Right renal cortex interstitium (tissue), 3 donors: ENCODE measurements around the gene KCTD11. TPM values are rescaled to one million over a fixed set of nuclear protein-coding genes. Genes with fewer than 3 reads are reported as not detected.

ENCODE experiments used
- DNase-seq, 3 donors: peaks; one replicate each; pipeline ENCODE4 v3.0.0-alpha.2; 2013; ENCODE audit warnings: low read depth in 3 of 3, low spot score in 2 of 3
- polyA plus RNA-seq, 3 donors: library from polyadenylated mRNA; unstranded; fragments of 120-200 nt; gene quantifications; one replicate each; pipeline ENCODE4 v1.2.1, GENCODE V29; 2013; ENCODE audit not compliant: insufficient read length in 3 of 3

The KCTD11 gene
- polyA plus RNA-seq, 3 donors: 11.7 to 12.7 (median 11.7) TPM

DNA sequence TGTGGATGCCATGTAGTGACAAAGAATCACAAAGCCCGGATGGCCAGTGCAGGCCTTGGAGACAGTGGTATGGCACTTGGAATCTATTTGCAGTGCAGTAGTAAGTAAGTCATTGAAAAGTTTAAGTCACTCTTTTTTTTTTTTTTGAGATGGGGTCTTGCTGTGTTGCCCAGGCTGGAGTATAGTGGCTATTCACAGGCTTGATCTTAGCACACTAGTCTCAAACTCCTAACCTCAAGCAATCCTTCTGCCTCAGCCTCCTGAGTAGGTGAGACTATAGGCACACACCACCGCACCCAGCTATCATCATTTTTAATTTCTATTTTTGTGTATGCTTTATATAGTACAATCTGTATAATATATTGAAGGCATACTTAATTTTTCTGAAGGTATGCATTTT, 46.6 kb downstream of the KCTD11 start:
- DNase-seq: no peak

DNA sequence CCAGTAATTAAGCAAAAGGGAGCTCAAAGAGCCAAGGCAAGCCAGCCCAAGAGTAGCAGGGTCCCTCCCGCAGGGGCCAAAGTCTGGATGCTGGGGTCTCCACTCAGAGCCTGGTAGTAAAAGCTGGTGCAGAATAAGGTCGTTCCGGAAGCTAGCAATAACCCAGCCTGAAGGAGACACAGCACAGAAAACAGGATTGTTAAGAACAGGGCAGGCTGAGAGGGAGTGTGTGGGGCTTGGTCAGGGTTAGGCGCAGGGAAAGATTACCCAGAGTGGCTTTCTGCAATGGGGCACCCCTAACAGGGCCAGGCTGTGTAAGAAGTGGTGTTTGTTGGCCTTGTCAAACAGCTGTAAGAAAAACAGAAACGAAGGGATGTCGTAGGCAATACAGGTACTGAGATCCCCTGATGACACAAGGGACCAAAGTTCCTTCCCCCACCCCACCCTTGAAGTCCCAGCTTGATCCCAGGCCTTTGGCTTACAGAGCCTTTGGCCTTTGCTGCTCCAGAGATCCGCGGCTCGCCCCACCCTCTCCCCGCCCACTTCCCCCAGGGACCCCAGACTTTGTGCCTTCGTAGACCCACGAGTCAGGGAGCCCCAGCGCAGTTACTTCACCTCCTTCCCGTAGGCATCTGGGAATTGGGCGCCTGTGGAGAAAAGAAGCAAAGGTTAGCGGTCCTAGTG, 51.2 kb downstream of the KCTD11 start:
- peak in 1 of 3 donors; percentile 32 for DNase-seq

DNA sequence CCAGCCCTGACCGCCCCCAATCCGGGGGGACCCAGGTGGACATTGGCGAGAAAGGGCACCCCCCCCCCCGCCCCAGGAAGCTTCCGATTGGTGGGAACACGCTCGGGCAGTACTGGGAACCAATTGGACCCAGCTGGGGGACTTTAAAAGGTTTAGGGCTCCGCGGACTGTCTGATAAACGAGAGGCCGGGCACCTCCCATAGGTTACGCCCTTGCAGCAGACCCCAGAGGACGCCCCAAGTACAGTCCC, 51.7 kb downstream of the KCTD11 start:
- DNase-seq: peak in 1 of 3 donors; percentile 61

DNA sequence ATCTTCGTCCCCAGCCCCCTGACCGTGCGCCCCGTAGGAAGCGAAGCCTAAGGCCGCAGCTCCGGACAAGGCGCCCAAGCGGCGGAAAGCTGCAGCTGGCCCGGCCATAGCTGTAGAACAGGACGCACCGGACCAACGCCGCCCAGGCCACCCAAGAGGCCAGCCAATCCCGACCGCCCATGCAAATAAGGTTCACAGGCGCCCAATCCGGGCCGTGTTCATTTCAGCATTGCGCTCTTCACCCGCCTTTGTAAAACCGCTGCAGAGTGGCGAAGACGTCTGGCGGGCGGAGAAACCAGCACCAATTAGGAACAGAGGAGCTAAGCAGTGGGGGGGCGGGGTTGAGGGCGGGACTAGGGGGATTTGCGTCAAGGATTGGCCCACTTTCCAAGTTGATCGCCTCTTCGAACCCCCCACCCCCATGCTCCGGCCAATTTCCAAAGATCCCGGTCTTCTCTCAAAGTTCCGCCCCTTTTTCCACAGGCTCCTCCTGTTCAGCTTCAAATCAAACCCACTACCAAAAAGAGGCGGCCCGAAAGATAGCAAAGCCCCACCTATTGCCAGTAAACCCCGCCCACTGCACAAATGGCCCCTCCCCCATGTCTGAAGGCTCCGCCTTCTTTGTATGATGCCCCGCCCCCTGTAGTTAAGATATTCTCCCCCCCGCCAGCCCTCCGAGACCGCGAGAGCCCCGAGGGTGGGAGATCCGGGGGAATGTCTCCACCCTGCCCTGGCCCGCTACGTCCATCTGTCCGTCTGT, 52.2 kb downstream of the KCTD11 start, which contains the start of gene TMEM256:
TSS of gene TMEM256 (minus strand) at position 121 of the 760 bp plus-strand sequence. CDS start at position 108, 13 bp downstream.
- DNase-seq: peak; percentile 95 to 99 (median 97)

Other genes starting within 250 kb of the KCTD11 start
- 1 to 10 TPM; 1.2 to 1.5 (median 1.4) TPM for gene ASGR2, start 237.3 kb upstream of the KCTD11 start, polyA plus RNA-seq
- 1 to 10 TPM; 5.3 to 6.7 (median 5.7) TPM for gene ASGR1, start 172.8 kb upstream of the KCTD11 start, polyA plus RNA-seq
- gene DLG4, start 132.3 kb upstream of the KCTD11 start, polyA plus RNA-seq: 10 to 100 TPM; 22.5 to 25.2 (median 22.8) TPM
- gene ACADVL, start 132.2 kb upstream of the KCTD11 start, polyA plus RNA-seq: 100 to 1,000 TPM; 371 to 476 (median 439) TPM
- gene DVL2, start 117.6 kb upstream of the KCTD11 start, polyA plus RNA-seq: 10 to 100 TPM; 44.4 to 52.4 (median 44.8) TPM
- gene PHF23, start 112.7 kb upstream of the KCTD11 start, polyA plus RNA-seq: 10 to 100 TPM; 51.1 to 60.7 (median 53.7) TPM
- 100 to 1,000 TPM; 466 to 495 (median 468) TPM for gene GABARAP, start 109.7 kb upstream of the KCTD11 start, polyA plus RNA-seq
- gene CTDNEP1, start 100.4 kb upstream of the KCTD11 start, polyA plus RNA-seq: 100 to 1,000 TPM; 142 to 144 (median 142) TPM
- 10 to 100 TPM; 48.1 to 53.1 (median 51.8) TPM for gene ELP5, start 99.9 kb upstream of the KCTD11 start, polyA plus RNA-seq
- 10 to 100 TPM; 37.3 to 47.0 (median 46.1) TPM for gene CLDN7, start 89.7 kb upstream of the KCTD11 start, polyA plus RNA-seq
- 1 to 10 TPM; 1.6 to 2.2 (median 2.0) TPM for gene SLC2A4, start 70.4 kb upstream of the KCTD11 start, polyA plus RNA-seq
- gene YBX2, start 57.5 kb upstream of the KCTD11 start, polyA plus RNA-seq: 1 to 10 TPM; 1.8 to 3.1 (median 2.8) TPM
- gene EIF5A, start 44.5 kb upstream of the KCTD11 start, polyA plus RNA-seq: 100 to 1,000 TPM; 280 to 329 (median 326) TPM
- 10 to 100 TPM; 85.8 to 96.1 (median 87.8) TPM for gene GPS2, start 36.8 kb upstream of the KCTD11 start, polyA plus RNA-seq
- gene NEURL4, start 22.8 kb upstream of the KCTD11 start, polyA plus RNA-seq: 10 to 100 TPM; 23.4 to 27.7 (median 24.7) TPM
- 1 to 10 TPM; 4.6 to 6.0 (median 5.7) TPM for gene ACAP1, start 15.6 kb upstream of the KCTD11 start, polyA plus RNA-seq
- not detected for gene TMEM95, start 3.0 kb downstream of the KCTD11 start, polyA plus RNA-seq
- gene TNK1, start 28.9 kb downstream of the KCTD11 start, polyA plus RNA-seq: 1 to 10 TPM; 4.4 to 5.2 (median 4.8) TPM
- gene PLSCR3, start 42.4 kb downstream of the KCTD11 start, polyA plus RNA-seq: 10 to 100 TPM; 24.3 to 30.9 (median 28.6) TPM
- 10 to 100 TPM; 82.4 to 93.2 (median 86.5) TPM for gene TMEM256, start 51.9 kb downstream of the KCTD11 start, polyA plus RNA-seq
- gene NLGN2, start 55.7 kb downstream of the KCTD11 start, polyA plus RNA-seq: 10 to 100 TPM; 16.8 to 18.6 (median 18.2) TPM
- gene SPEM1, start 68.2 kb downstream of the KCTD11 start, polyA plus RNA-seq: not detected
- gene SPEM2, start 73.5 kb downstream of the KCTD11 start, polyA plus RNA-seq: not detected
- not detected for gene SPEM3, start 76.7 kb downstream of the KCTD11 start, polyA plus RNA-seq
- 1 to 10 TPM; 3.6 to 4.4 (median 4.2) TPM for gene TMEM102, start 83.3 kb downstream of the KCTD11 start, polyA plus RNA-seq
- 1 to 10 TPM; 5.5 to 6.8 (median 6.6) TPM for gene FGF11, start 87.3 kb downstream of the KCTD11 start, polyA plus RNA-seq
- 10 to 100 TPM; 10.1 to 11.0 (median 10.9) TPM for gene CHRNB1, start 92.9 kb downstream of the KCTD11 start, polyA plus RNA-seq
- 10 to 100 TPM; 35.9 to 38.0 (median 37.6) TPM for gene ZBTB4, start 127.5 kb downstream of the KCTD11 start, polyA plus RNA-seq
- gene SLC35G6, start 129.3 kb downstream of the KCTD11 start, polyA plus RNA-seq: under 1 TPM in 1 of 3 donors, not detected in 2; 0.10 TPM
- 100 to 1,000 TPM; 108 to 118 (median 118) TPM for gene POLR2A, start 132.2 kb downstream of the KCTD11 start, polyA plus RNA-seq
- gene TNFSF12, start 196.9 kb downstream of the KCTD11 start, polyA plus RNA-seq: 10 to 100 TPM; 21.8 to 24.1 (median 22.3) TPM
- 10 to 100 TPM; 11.6 to 15.0 (median 13.4) TPM for gene TNFSF13, start 206.6 kb downstream of the KCTD11 start, polyA plus RNA-seq
- gene SENP3, start 209.8 kb downstream of the KCTD11 start, polyA plus RNA-seq: 10 to 100 TPM; 85.5 to 93.2 (median 91.8) TPM
- 10 to 100 TPM; 46.9 to 67.9 (median 57.3) TPM for gene CD68, start 227.5 kb downstream of the KCTD11 start, polyA plus RNA-seq
- 100 to 1,000 TPM; 125 to 133 (median 125) TPM for gene MPDU1, start 231.7 kb downstream of the KCTD11 start, polyA plus RNA-seq
- gene SOX15, start 237.9 kb downstream of the KCTD11 start, polyA plus RNA-seq: 1 to 10 TPM; 2.8 to 3.9 (median 2.9) TPM